GM12872 (cell line): ENCODE results near the gene H2BW2.

Experiments used
- TF ChIP-seq, protein P1 (sequence below): IDR thresholded peaks from 3 replicates; pipeline ENCODE4 v1.5.1; 2011; ENCODE audit warnings: low read depth, mild to moderate bottlenecking, low read length, moderate library complexity; ENCODE audit not compliant: insufficient read depth

The H2BW2 gene

DNA sequence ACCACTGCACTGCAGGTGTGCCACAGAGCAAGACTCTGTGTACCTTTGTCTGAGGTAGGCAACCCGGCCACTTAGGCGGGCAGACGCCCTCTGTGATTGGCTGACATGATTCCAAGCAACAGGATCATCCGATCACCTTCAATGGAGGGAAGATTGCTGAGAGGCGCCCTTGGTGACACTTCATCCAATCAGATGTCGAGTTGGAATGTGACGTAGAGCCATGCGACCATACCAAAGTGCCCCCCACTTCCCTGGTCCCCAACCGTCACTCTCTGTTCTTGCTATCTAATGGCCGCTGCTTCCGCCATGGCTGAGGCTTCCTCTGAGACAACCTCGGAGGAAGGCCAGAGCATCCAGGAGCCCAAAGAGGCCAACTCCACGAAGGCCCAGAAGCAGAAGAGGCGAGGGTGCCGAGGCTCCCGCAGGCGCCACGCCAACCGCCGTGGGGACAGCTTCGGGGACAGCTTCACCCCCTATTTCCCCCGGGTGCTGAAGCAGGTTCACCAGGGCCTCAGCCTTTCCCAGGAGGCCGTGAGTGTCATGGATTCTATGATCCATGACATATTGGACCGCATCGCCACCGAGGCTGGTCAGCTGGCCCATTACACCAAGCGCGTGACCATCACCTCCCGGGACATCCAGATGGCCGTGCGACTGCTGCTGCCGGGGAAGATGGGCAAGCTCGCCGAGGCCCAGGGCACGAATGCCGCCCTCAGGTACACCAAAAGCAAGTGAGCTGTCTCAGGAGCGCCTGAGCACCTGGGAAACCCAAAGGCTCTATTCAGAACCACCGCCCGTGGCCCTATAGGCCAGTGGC is at the start of gene H2BW2:
H2BW2 (plus strand) TSS at position 268 of the 817 bp plus-strand sequence; CDS start at position 307, 39 bp downstream.
- TF ChIP-seq, protein P1, sequence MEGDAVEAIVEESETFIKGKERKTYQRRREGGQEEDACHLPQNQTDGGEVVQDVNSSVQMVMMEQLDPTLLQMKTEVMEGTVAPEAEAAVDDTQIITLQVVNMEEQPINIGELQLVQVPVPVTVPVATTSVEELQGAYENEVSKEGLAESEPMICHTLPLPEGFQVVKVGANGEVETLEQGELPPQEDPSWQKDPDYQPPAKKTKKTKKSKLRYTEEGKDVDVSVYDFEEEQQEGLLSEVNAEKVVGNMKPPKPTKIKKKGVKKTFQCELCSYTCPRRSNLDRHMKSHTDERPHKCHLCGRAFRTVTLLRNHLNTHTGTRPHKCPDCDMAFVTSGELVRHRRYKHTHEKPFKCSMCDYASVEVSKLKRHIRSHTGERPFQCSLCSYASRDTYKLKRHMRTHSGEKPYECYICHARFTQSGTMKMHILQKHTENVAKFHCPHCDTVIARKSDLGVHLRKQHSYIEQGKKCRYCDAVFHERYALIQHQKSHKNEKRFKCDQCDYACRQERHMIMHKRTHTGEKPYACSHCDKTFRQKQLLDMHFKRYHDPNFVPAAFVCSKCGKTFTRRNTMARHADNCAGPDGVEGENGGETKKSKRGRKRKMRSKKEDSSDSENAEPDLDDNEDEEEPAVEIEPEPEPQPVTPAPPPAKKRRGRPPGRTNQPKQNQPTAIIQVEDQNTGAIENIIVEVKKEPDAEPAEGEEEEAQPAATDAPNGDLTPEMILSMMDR: no peak

DNA sequence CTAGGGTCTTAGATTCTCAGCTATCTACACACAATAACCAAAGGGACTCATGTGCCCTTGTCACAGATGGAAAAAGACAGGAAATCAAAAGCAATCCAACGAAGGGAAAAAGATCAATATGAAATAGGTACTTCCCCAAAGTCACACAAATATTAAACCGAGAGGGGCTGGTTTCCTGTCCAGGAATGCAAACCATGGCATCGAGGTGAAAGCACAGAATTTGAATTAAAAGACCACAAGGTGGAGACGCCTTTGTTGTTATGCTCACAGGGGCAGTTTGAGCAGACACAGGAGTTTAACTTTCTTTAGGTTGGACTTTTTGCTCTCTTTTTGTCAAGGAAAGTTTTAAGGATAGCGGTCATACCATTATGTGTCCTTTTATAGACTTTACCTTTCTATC is 40.5 kb upstream of the H2BW2 start:
- TF ChIP-seq, protein P1: no peak

DNA sequence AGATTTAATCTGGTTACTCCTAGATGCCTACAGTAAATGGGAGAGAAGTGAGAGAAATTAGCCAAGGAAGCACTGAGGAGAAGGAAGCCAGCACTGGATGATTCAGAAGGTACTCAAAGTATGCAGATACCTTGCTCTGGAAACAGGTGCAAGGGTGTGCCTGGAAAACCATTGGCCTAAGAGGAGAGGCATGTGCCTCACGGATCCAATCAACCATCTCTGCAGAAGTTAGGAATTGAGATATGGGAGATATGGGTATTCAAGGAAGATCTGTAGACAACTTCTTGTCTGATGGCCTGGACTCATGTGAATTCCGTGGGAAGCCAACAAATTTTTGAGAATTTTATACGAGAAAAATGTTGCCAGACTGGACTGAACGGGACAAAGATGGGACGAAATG is 30.9 kb upstream of the H2BW2 start:
- TF ChIP-seq, protein P1: no peak

DNA sequence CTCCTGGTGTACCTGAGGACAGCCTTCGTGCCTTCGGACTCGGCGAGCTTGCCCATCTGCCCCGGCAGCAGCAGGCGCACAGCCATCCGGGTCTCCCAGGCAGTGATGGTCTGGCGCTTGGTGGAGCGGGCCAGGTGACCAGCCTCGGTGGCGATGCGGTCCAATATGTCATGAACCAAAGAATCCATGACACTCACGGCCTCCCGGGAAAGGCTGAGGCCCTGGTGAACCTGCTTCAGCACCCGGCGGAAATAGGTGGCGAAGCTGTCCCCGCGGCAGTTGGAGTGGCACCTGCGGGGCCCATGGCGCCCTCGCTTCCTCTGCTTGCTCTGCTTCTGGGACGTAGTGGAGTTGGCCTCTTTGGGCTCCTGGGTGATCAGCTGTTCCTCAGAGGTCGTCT is 26.6 kb upstream of the H2BW2 start:
- TF ChIP-seq, protein P1: no peak

DNA sequence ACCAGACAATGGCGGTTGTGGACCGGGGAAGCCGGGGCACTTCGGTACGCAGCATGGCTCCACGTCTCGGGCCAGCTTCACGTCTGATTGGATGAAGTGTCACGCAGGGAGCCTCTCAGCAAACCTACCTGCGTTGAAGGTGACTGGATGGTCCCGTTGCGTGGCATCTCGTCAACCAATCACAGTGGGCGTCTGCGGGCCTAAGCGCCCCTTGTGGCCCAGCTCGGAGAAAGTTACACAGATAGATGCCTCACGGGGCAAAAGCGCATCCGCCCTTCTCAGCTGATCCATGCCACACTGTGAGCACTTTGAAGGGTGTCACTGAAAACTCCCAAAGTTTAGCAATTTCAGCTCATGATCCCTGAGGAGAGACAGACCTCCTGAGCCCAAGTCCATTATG is 26.1 kb upstream of the H2BW2 start, which contains the start of gene H2BW1:
H2BW1 (minus strand) TSS at position 103 of the 400 bp plus-strand sequence. CDS start 132 bp downstream, outside the sequence.
- TF ChIP-seq, protein P1: no peak

DNA sequence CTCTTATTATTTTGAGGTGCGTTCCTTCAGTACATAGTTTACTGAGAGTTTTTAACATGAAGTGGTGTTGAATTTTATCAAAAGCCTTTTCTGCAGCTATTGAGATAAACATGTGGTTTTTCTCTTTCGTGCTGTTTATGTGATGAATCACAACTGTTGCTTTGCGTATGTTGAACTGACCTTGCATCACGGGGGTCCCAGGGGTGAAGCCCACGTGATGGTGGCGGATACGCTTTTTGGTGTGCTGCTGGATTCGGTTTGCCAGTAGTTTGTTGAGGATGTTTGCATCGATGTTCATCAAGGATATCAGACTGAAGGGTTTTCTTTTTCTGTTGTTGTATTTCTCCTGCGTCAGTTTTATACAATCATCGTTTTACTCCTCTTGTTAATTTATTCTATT is 21.6 kb upstream of the H2BW2 start:
- TF ChIP-seq, protein P1: no peak

DNA sequence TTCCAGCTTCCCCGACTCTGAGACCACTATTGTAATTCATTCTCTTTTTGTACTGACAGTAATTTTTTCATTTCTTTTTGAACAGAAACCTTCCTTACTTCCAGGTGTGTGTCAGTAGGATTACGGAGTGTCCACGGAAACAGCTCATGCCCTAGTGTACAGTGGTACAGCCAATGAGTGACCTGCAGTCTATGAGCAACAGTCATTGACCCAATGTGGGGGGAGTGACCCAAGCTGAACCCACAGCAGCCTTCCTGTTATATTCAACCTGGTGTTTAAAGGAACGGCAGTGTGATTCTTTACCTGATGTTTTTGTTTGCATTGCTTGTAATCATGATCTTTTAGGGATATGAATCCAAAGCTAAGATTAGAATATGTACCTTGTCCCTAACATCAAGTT is 1.2 kb downstream of the H2BW2 start:
- TF ChIP-seq, protein P1: no peak
